HepG2 (cell line): ENCODE measurements around the gene C11orf58. TPM values are rescaled to one million over a fixed set of nuclear protein-coding genes. Genes with fewer than 3 reads are reported as not detected.
A peak's percentile ranks its signal among the peaks of the same experiment; 100 is the strongest.

Experiments
- ATAC-seq: fragments of 200-7000 bp; cut with Tn5 transposase; 3 replicates; pipeline ENCODE4 v1.9.1; 2020; ENCODE audit warnings: mild to moderate bottlenecking, moderate library complexity
- BruUV-seq: library from RNA; stranded (reverse); fragments of 400-500 nt; replicated peaks from 2 replicates; lab custom pipeline; 2021; lab: Mats Ljungman, UMichigan
- CTCF ChIA-PET: fragments of 300-600 bp; formaldehyde crosslinking; extraction: SDS; loops from one replicate; lab custom pipeline; 2021; ENCODE audit warnings: low total read pairs, inconsistent platforms, low intra/inter-chr PET ratio; lab: Yijun Ruan, JAX
- POLR2A ChIA-PET: fragments of 350-600 bp; sonication (Branson Sonifier 250); formaldehyde crosslinking; loops from one replicate; lab custom pipeline; 2020; ENCODE audit warnings: antibody characterized with exemption, inconsistent platforms; lab: Yijun Ruan, JAX
- DNase-seq: peaks from one replicate; pipeline ENCODE4 v3.0.0-alpha.2; 2015; ENCODE audit warnings: low spot score
- FAIRE-seq: peaks from 3 replicates; lab custom pipeline; 2011; peaks lifted over from hg19 to GRCh38; lab: Jason Lieb, UNC
- H2AFZ ChIP-seq: one replicate; pipeline ENCODE4 v1.6.1; 2011; ENCODE audit warnings: low read length, inconsistent platforms
- H3K27ac ChIP-seq: fragments of 300-600 bp; 3 replicates; pipeline ENCODE4 v1.8.0; 2011; ENCODE audit warnings: mixed run types, mild to moderate bottlenecking, mixed read lengths, low read length, inconsistent platforms; ENCODE audit not compliant: insufficient read depth; ENCODE audit errors: extremely low read length
- H3K27me3 ChIP-seq, 2 experiments: fragments of 200-600 bp in 1 of 2; 2 replicates in 1 of 2; 3 replicates in 1 of 2; pipeline versions ENCODE4 v1.6.0 to v1.8.0; 2011; ENCODE audit warnings: low read length in 2 of 2, mild to moderate bottlenecking in 2 of 2, moderate library complexity in 2 of 2, inconsistent platforms in 1 of 2; ENCODE audit not compliant: insufficient read depth in 2 of 2, control insufficient read depth in 1 of 2
- H3K36me3 ChIP-seq, 2 experiments: fragments of 200-600 bp in 1 of 2; replicated peaks in 1 of 2; 2 replicates in 1 of 2; 3 replicates in 1 of 2; pipeline versions ENCODE4 v1.5.1 to v1.8.0; 2011; ENCODE audit warnings: low read length in 2 of 2, inconsistent platforms in 1 of 2; ENCODE audit not compliant: insufficient read depth in 2 of 2, control insufficient read depth in 1 of 2
- H3K4me1 ChIP-seq: 2 replicates; pipeline ENCODE4 v1.5.1; 2012; ENCODE audit warnings: low read length, inconsistent platforms; ENCODE audit not compliant: insufficient read depth
- H3K4me2 ChIP-seq: 2 replicates; pipeline ENCODE4 v1.6.0; 2011; ENCODE audit warnings: low read depth, low read length, inconsistent platforms
- H3K4me3 ChIP-seq, 3 experiments: fragments of 200-600 bp in 1 of 3; sonication (generic), shearing (Covaris generic) in 1 of 3; replicated peaks in 1 of 3; 2 replicates each; pipeline ENCODE4 v1.5.1; 2011 to 2016; ENCODE audit warnings: low read length in 3 of 3, inconsistent platforms in 2 of 3, low read depth in 2 of 3, mild to moderate bottlenecking in 2 of 3, control low read depth in 1 of 3, mixed read lengths in 1 of 3; ENCODE audit not compliant: insufficient read depth in 1 of 3
- H3K79me2 ChIP-seq: one replicate; pipeline ENCODE4 v1.6.1; 2011; ENCODE audit warnings: low read length, inconsistent platforms; ENCODE audit not compliant: insufficient read depth
- H3K9ac ChIP-seq: 2 replicates; pipeline ENCODE4 v1.6.0; 2011; ENCODE audit warnings: mild to moderate bottlenecking, low read depth, low read length, inconsistent platforms; ENCODE audit not compliant: insufficient read depth
- H3K9me3 ChIP-seq: 2 replicates; pipeline ENCODE4 v1.5.1; 2012; ENCODE audit warnings: mild to moderate bottlenecking, low read length
- H4K20me1 ChIP-seq: 2 replicates; pipeline ENCODE4 v1.6.0; 2011; ENCODE audit warnings: inconsistent platforms, mild to moderate bottlenecking, low read length, moderate library complexity; ENCODE audit not compliant: insufficient read depth
- CCAR2 ChIP-seq: fragments of 200-400 bp; formaldehyde crosslinking; optimal IDR thresholded peaks from 2 replicates; pipeline ENCODE3; 2018; ENCODE audit warnings: low read depth, mild to moderate bottlenecking, low read length, moderate library complexity
- POGZ ChIP-seq: sonication (generic); formaldehyde crosslinking; IDR thresholded peaks from 2 replicates; pipeline ENCODE4 v1.4.0; 2020; ENCODE audit warnings: mild to moderate bottlenecking, missing genetic modification reagents
- TBP ChIP-seq: sonication (generic); formaldehyde crosslinking; IDR thresholded peaks from 2 replicates; pipeline ENCODE4 v1.5.0; 2020; ENCODE audit warnings: missing genetic modification reagents
- TOE1 ChIP-seq: sonication (generic); formaldehyde crosslinking; IDR thresholded peaks from 2 replicates; pipeline ENCODE4 v1.4.0; 2020; ENCODE audit warnings: mild to moderate bottlenecking, missing genetic modification reagents
- TP53 ChIP-seq: sonication (generic); formaldehyde crosslinking; conservative IDR thresholded peaks from 2 replicates; pipeline ENCODE4 v1.4.0; 2020; ENCODE audit warnings: missing genetic modification reagents
- ZKSCAN1 ChIP-seq: fragments of 150-350 bp; IDR thresholded peaks from 2 replicates; pipeline ENCODE4 v1.6.1; 2014; ENCODE audit warnings: low read length
- ZNF367 ChIP-seq: sonication (generic); formaldehyde crosslinking; IDR thresholded peaks from 2 replicates; pipeline ENCODE4 v1.4.0; 2020; ENCODE audit warnings: missing genetic modification reagents, borderline replicate concordance
- ZNF737 ChIP-seq: sonication (generic); formaldehyde crosslinking; IDR thresholded peaks from 2 replicates; pipeline ENCODE4 v1.5.0; 2020; ENCODE audit warnings: missing genetic modification reagents, mild to moderate bottlenecking, borderline replicate concordance
- WGBS: methylation state at CpG from one replicate; pipeline ENCODE4 v1.1.6; 2017; ENCODE audit warnings: low lambda C conversion rate; 5-methylcytosine and 5-hydroxymethylcytosine counted together
- in situ Hi-C: cut with HindIII; loops from 2 replicates; pipeline ENCODE4 v1.10.0; 2017; ENCODE audit warnings: low pct_unique_long_range_greater_than_20kb; ENCODE audit not compliant: extremely low pct_ligation_motif_present
- intact Hi-C: fragments of 100-400 bp; cut with micrococcal nuclease; formaldehyde crosslinking; loops from one replicate; pipeline ENCODE4 v1.10.0; 2022; ENCODE audit not compliant: unreplicated experiment
- polyA plus RNA-seq, 8 experiments: library from polyadenylated mRNA; depleted of rRNA in 3 of 8; stranded (reverse) in 7 of 8; unstranded in 1 of 8; fragments of >200 nt; fragmentation: Illumina TruSeq in 4 of 8; extraction: Trizol in 4 of 8; gene quantifications; 2 replicates each; pipeline versions ENCODE4 v1.2.1 to v1.2.3, GENCODE V29; 2011 to 2016; ENCODE audit warnings: low read depth in 4 of 8, missing spikeins in 1 of 8, mixed read lengths in 1 of 8; ENCODE audit not compliant: insufficient read depth in 1 of 8
- total RNA-seq, 5 experiments: library from RNA; depleted of rRNA; stranded (reverse); fragments of >200 nt; fragmentation: Illumina TruSeq; extraction: Trizol; gene quantifications; 2 replicates each; pipeline ENCODE4 v1.2.3, GENCODE V29; 2016; ENCODE audit warnings: low read depth in 1 of 5
- TF ChIP-seq, protein P1 (sequence below): sonication (generic); formaldehyde crosslinking; IDR thresholded peaks from 2 replicates; pipeline ENCODE4 v1.5.1; 2020; ENCODE audit warnings: missing genetic modification reagents, mild to moderate bottlenecking, borderline replicate concordance

C11orf58 gene
- total and polyA plus RNA-seq, 2 of the 13 experiments (the other 11 are each of a cell fraction or from before 2014, with no cell fraction given): 83.8 to 167 TPM

DNA sequence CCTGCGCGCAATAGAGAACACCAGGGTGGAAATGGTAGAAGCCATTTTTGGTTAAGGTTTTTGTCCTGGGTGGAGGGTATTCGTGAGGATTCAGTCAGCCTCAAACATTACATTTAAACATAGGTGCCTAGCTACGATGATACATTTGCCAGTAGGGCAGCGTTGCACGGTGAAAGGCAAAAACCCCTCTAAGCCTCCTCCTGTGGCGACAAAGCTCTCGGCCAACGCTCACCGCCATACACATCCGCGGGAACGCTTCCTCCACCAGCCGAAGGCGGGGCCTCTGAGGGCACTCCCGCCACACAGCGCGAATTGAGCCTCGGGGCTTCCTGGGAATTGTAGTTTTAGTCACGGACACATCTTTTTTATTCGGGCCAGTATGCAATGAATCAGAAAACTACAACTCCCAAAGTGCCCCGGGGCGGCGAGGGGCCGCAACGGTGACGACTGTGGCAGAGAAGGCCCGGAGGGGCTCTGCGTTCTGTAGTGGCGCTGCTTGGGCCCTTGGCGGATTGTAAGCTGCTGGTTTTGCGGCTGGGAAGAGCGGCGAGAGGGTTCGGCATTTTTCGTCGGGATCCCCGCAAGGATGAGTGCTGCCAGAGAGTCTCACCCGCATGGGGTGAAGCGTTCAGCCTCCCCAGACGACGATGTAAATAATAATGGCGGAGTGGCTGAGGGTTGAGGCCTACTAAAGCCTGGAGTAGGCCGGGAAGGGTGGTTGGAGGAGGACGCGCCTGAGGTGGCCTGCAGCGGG is at the start of gene C11orf58 (continued):
- TF ChIP-seq TP53 (peak; percentile 74; the same call in 1 of the 2 replicates), POGZ (peak; percentile 34; the same call in 1 of the 2 replicates), ZNF367 (CRISPR knock-in tag) (no peak)
- TF ChIP-seq, all 625 proteins: peak for 290

DNA sequence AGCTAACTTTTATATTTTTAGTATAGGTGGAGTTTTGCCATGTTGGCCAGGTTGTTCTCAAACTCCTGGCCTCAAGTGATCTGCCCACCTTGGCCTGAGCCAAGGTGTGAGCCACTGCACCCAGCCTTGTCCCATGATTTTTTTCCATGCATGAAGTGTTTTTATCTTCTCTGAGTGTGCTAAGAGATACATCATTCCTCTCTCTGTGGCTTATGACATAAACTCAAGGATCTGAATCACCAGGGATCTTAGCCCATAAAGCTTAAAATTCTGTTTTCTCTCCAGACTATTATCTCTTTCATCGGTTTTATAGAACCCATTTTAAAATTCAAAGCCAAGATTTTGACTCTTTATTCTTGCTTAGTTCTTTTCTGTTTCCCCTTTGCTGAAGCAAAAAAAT is 48.4 kb upstream of the C11orf58 start:
- no peaks in the 10 kb centered on the region for H3K27me3 ChIP-seq
- H2AFZ ChIP-seq: no peak overlapping the region
- ATAC-seq (no peak), DNase-seq (no peak), FAIRE-seq (no peak)
- no peaks in the 10 kb centered on the region for H3K79me2 ChIP-seq
- POLR2A ChIA-PET: no interaction called here
- H3K27ac ChIP-seq: no peak overlapping the region
- CTCF ChIA-PET: no interaction called here
- TF ChIP-seq, protein P1, sequence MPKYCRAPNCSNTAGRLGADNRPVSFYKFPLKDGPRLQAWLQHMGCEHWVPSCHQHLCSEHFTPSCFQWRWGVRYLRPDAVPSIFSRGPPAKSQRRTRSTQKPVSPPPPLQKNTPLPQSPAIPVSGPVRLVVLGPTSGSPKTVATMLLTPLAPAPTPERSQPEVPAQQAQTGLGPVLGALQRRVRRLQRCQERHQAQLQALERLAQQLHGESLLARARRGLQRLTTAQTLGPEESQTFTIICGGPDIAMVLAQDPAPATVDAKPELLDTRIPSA (CRISPR knock-in tag): no peak
- TF ChIP-seq CCAR2 (no peak), TBP (CRISPR knock-in tag) (no peak), TOE1 (CRISPR knock-in tag) (no peak), ZKSCAN1 (no peak), ZNF737 (no peak)
- H4K20me1 ChIP-seq: no peaks in the 10 kb centered on the region
- no peak overlapping the region for H3K4me2 ChIP-seq
- H3K36me3 ChIP-seq: no peaks in the 10 kb centered on the region
- H3K4me3 ChIP-seq: no peak overlapping the region
- H3K9me3 ChIP-seq: no peaks in the 10 kb centered on the region
- intact Hi-C loops (no loop called here), in situ Hi-C loops (no loop called here)
- WGBS: 0% methylated on average over 1 of the region's 1 CpG
- no TSS peak for BruUV-seq
- no peaks in the 10 kb centered on the region for H3K4me1 ChIP-seq
- H3K9ac ChIP-seq: no peak overlapping the region
